CD14-positive monocyte (primary cell): ENCODE data around the gene RAB7B. TPM values are rescaled to one million over a fixed set of nuclear protein-coding genes. Genes with fewer than 3 reads are reported as not detected.

Experiments
- DNase-seq, 3 donors: peaks; one replicate each; pipeline ENCODE4 v3.0.0-alpha.2; 2011 to 2022
- H2AFZ ChIP-seq: 2 replicates; pipeline ENCODE4 v1.6.0; 2012; ENCODE audit warnings: mild to moderate bottlenecking, low read depth, low read length, inconsistent platforms; ENCODE audit not compliant: insufficient read depth, poor library complexity, severe bottlenecking
- H3K27ac ChIP-seq, 2 donors: 1 replicate in 1 of 2; 2 replicates in 1 of 2; pipeline ENCODE4 v1.5.1; 2012 to 2013; ENCODE audit warnings: low read length in 2 of 2, control low read depth in 1 of 2, inconsistent platforms in 1 of 2, low read depth in 1 of 2, mild to moderate bottlenecking in 1 of 2
- H3K27me3 ChIP-seq, 2 donors: one replicate each; pipeline versions ENCODE4 v1.6.0 to v1.6.1; 2011 to 2013; ENCODE audit warnings: low read length in 2 of 2; ENCODE audit not compliant: control insufficient read depth in 2 of 2, insufficient read depth in 2 of 2
- H3K36me3 ChIP-seq, 2 donors: replicated peaks in 1 of 2; 1 replicate in 1 of 2; 2 replicates in 1 of 2; pipeline versions ENCODE4 v1.5.1 to v1.6.1; 2012 to 2013; ENCODE audit warnings: low read length in 2 of 2, control low read depth in 1 of 2, inconsistent platforms in 1 of 2, mild to moderate bottlenecking in 1 of 2; ENCODE audit not compliant: insufficient read depth in 2 of 2, control insufficient read depth in 1 of 2
- H3K4me1 ChIP-seq, 2 donors: 1 replicate in 1 of 2; 2 replicates in 1 of 2; pipeline versions ENCODE4 v1.5.1 to v1.6.1; 2012 to 2013; ENCODE audit warnings: low read length in 2 of 2, control low read depth in 1 of 2, inconsistent platforms in 1 of 2, mild to moderate bottlenecking in 1 of 2, moderate library complexity in 1 of 2; ENCODE audit not compliant: insufficient read depth in 2 of 2, control insufficient read depth in 1 of 2
- H3K4me2 ChIP-seq: replicated peaks from 2 replicates; pipeline ENCODE3; 2012; ENCODE audit warnings: low read length, moderate library complexity, mild to moderate bottlenecking; ENCODE audit not compliant: poor library complexity, severe bottlenecking; ENCODE audit errors: extremely low read depth
- H3K4me3 ChIP-seq, 3 experiments: fragments of 200-600 bp in 1 of 3; sonication (generic) in 1 of 3; replicated peaks in 1 of 3; 1 replicate in 2 of 3; 2 replicates in 1 of 3; pipeline ENCODE4 v1.5.1; 2011 to 2013; ENCODE audit warnings: low read length in 3 of 3, mild to moderate bottlenecking in 3 of 3, control low read depth in 2 of 3, low read depth in 2 of 3, inconsistent platforms in 1 of 3, moderate library complexity in 1 of 3
- H3K79me2 ChIP-seq: 2 replicates; pipeline ENCODE4 v1.6.0; 2012; ENCODE audit warnings: mild to moderate bottlenecking, control low read depth, inconsistent platforms, low read length, moderate library complexity; ENCODE audit not compliant: insufficient read depth
- H3K9ac ChIP-seq: 2 replicates; pipeline ENCODE4 v1.6.0; 2017; ENCODE audit warnings: low read length, mild to moderate bottlenecking; ENCODE audit not compliant: insufficient read depth, poor library complexity, severe bottlenecking
- H3K9me3 ChIP-seq, 2 donors: replicated peaks in 1 of 2; 1 replicate in 1 of 2; 2 replicates in 1 of 2; pipeline versions ENCODE4 v1.5.1 to v1.6.1; 2012 to 2013; ENCODE audit warnings: low read length in 2 of 2, control low read depth in 1 of 2; ENCODE audit not compliant: control insufficient read depth in 1 of 2, insufficient read depth in 1 of 2
- H4K20me1 ChIP-seq: 2 replicates; pipeline ENCODE4 v1.6.0; 2012; ENCODE audit warnings: mild to moderate bottlenecking, low read length, control low read depth, moderate library complexity; ENCODE audit not compliant: insufficient read depth
- H3K27ac Mint-ChIP-seq, 7 donors: one replicate each; pipeline ENCODE4 v1.8.0; 2020; ENCODE audit warnings: mild to moderate bottlenecking in 7 of 7, mixed read lengths in 7 of 7, moderate library complexity in 6 of 7, inconsistent platforms in 2 of 7
- H3K27me3 Mint-ChIP-seq, 3 donors: one replicate each; pipeline ENCODE4 v1.8.0; 2021 to 2022; ENCODE audit warnings: low read depth in 3 of 3, mild to moderate bottlenecking in 3 of 3, mixed read lengths in 3 of 3, moderate library complexity in 3 of 3, inconsistent platforms in 1 of 3
- H3K36me3 Mint-ChIP-seq, 2 donors: one replicate each; pipeline ENCODE4 v1.8.0; 2020; ENCODE audit warnings: mixed read lengths in 2 of 2, inconsistent platforms in 1 of 2, mild to moderate bottlenecking in 1 of 2
- H3K4me1 Mint-ChIP-seq: one replicate; pipeline ENCODE4 v1.8.0; 2020; ENCODE audit warnings: mild to moderate bottlenecking, mixed read lengths
- H3K4me3 Mint-ChIP-seq, 2 donors: one replicate each; pipeline ENCODE4 v1.8.0; 2020; ENCODE audit warnings: mild to moderate bottlenecking in 2 of 2, mixed read lengths in 2 of 2, moderate library complexity in 1 of 2
- H3K9me3 Mint-ChIP-seq, 7 donors: one replicate each; pipeline ENCODE4 v1.8.0; 2020 to 2022; ENCODE audit warnings: mixed read lengths in 7 of 7, mild to moderate bottlenecking in 6 of 7, moderate library complexity in 6 of 7, inconsistent platforms in 2 of 7
- CTCF ChIP-seq: fragments of 200-600 bp; IDR thresholded peaks from one replicate; pipeline ENCODE4 v1.8.0; 2022; ENCODE audit warnings: antibody characterized with exemption, mild to moderate bottlenecking
- WGBS: methylation state at CpG from one replicate; pipeline ENCODE4 v1.1.5; 2013; ENCODE audit warnings: missing lambda C conversion rate; ENCODE audit not compliant: insufficient coverage; 5-methylcytosine and 5-hydroxymethylcytosine counted together
- intact Hi-C, 2 donors: fragments of 100-400 bp; cut with micrococcal nuclease; formaldehyde crosslinking; loops; one replicate each; pipeline versions ENCODE4 v1.15.0 to v1.15.1; 2023
- polyA plus RNA-seq, 3 donors: library from polyadenylated mRNA; depleted of rRNA in 1 of 3; unstranded in 2 of 3; stranded (reverse) in 1 of 3; fragments of 300-500 nt in 2 of 3; fragments of >200 nt in 1 of 3; fragmentation: Illumina TruSeq in 2 of 3; gene quantifications; 1 replicate in 2 of 3; 2 replicates in 1 of 3; pipeline ENCODE4 v1.2.3, GENCODE V29; 2012 to 2021

Gene RAB7B
- polyA plus RNA-seq, 3 donors: 0.41 to 0.52 (median 0.47) TPM

DNA sequence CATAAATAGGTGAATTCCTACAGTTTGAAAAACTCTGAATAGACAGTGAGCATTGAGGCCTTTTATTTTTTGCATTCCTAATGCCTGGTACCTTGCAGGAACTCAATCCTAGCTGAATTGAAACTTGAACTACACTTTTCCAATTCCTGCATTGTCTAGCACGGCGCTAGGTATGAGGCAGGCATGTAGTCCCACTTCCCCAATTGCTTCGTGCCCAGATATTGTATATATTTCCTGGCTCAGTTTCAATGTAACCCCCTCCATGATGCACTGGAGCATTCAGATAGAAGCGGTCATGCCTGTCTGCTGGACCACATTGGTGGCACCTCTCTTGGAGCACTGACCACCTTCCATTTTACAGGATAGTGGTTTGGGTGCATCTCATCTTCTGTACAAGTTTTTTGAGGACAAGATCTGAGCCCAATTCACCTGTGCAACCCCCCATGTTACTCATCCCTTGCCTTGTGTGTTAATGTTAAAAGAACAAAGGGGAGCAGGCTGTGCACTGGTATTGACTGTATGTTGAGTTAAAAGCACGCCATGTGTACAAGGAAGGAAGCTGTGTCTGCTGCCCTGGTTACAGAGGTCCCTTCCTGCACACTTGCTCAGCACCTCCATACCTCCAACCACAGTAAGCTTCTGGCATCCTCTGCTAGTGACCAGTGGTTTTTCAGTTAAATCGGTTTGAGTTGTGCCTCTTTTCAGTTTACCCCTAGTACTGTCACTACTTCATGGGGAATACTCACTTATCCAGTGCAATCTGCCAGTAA is 10.0 kb upstream of the RAB7B start:
- peak overlapping the region; percentile 16 to 92 (median 73) for H3K27ac Mint-ChIP-seq
- 0% methylated on average over 1 of the region's 6 CpGs for WGBS

More for the DNA sequence above, 10.0 kb upstream of the RAB7B start:
- H3K4me1 Mint-ChIP-seq: peaks cover 43% of the 10 kb centered on the region
- H3K4me3 Mint-ChIP-seq: peak overlapping the region in 1 of 2 donors; percentile 57
- peak in 2 of 3 donors; percentile 17 to 25 for DNase-seq
- no peaks in the 10 kb centered on the region for H3K27me3 ChIP-seq
- H3K27me3 Mint-ChIP-seq: peaks cover 0 to 2% (median 0%) of the 10 kb centered on the region in 3 donors
- no peak overlapping the region for H2AFZ ChIP-seq
- intact Hi-C loops: loop anchor here in 1 of 2 donors (5.0 kb wide), 1 partner anchor 39 kb away; the partner anchor contains the start of gene RHEX
- peak overlapping the region in 1 of 3 experiments; percentile 71 for H3K4me3 ChIP-seq
- no peak for TF ChIP-seq CTCF
- no peaks in the 10 kb centered on the region for H3K79me2 ChIP-seq
- no peak overlapping the region for H3K9ac ChIP-seq
- peak overlapping the region; percentile 74 for H3K4me2 ChIP-seq
- H3K9me3 Mint-ChIP-seq: peaks cover 0 to 3% (median 0%) of the 10 kb centered on the region in 7 donors
- peaks cover 31 to 42% of the 10 kb centered on the region in 2 donors for H3K4me1 ChIP-seq
- H3K36me3 Mint-ChIP-seq: no peaks in the 10 kb centered on the region
- H4K20me1 ChIP-seq: no peaks in the 10 kb centered on the region
- no peaks in the 10 kb centered on the region for H3K9me3 ChIP-seq
- H3K27ac ChIP-seq: no peak overlapping the region
- no peaks in the 10 kb centered on the region for H3K36me3 ChIP-seq
